ENCODE data around the gene DNAAF1. TPM values are rescaled to one million over a fixed set of nuclear protein-coding genes. Genes with fewer than 3 reads are reported as not detected.
A peak's percentile ranks its signal among the peaks of the same experiment; 100 is the strongest.

DNAAF1 gene
- polyA plus RNA-seq, 2 of the 4 experiments (the other 2 are of a cell fraction) = 0.13 to 0.14 TPM

- peaks cover 5% of the 10 kb centered on the region; the same call in 1 of the 3 replicates for H3K4me1 ChIP-seq
- no peak for TF ChIP-seq TP53 (CRISPR knock-in tag; IDR thresholded peaks at IDR 0.05)
- no peak for TF ChIP-seq USF2 (IDR thresholded peaks at IDR 0.05)
- no peak for TF ChIP-seq NPAS2 (CRISPR knock-in tag; IDR thresholded peaks at IDR 0.05; ENCODE audit: borderline replicate concordance)
- no peak for TF ChIP-seq KDM5A (IDR thresholded peaks at IDR 0.05)
- TF ChIP-seq, protein P1, sequence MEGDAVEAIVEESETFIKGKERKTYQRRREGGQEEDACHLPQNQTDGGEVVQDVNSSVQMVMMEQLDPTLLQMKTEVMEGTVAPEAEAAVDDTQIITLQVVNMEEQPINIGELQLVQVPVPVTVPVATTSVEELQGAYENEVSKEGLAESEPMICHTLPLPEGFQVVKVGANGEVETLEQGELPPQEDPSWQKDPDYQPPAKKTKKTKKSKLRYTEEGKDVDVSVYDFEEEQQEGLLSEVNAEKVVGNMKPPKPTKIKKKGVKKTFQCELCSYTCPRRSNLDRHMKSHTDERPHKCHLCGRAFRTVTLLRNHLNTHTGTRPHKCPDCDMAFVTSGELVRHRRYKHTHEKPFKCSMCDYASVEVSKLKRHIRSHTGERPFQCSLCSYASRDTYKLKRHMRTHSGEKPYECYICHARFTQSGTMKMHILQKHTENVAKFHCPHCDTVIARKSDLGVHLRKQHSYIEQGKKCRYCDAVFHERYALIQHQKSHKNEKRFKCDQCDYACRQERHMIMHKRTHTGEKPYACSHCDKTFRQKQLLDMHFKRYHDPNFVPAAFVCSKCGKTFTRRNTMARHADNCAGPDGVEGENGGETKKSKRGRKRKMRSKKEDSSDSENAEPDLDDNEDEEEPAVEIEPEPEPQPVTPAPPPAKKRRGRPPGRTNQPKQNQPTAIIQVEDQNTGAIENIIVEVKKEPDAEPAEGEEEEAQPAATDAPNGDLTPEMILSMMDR (IDR thresholded peaks at IDR 0.05) = no peak
- no peak for TF ChIP-seq ZFP36 (IDR thresholded peaks at IDR 0.05; ENCODE audit: borderline replicate concordance, partially characterized antibody)
- no peak for TF ChIP-seq POLR2AphosphoS2 (conservative IDR thresholded peaks at IDR 0.05; ENCODE audit: low read length)
- TF ChIP-seq RCOR1 (IDR thresholded peaks at IDR 0.05; ENCODE audit: low read depth, low read length) = no peak
- TF ChIP-seq BHLHE40 (IDR thresholded peaks at IDR 0.05; ENCODE audit: low read depth, low read length) = no peak
- TF ChIP-seq TFCP2L1 (CRISPR knock-in tag; IDR thresholded peaks at IDR 0.05) = no peak
- no peak for TF ChIP-seq REST (IDR thresholded peaks at IDR 0.05)
- no peak for TF ChIP-seq CHD2 (IDR thresholded peaks at IDR 0.05; ENCODE audit: low read length, partially characterized antibody)
- TF ChIP-seq RARB (CRISPR knock-in tag; IDR thresholded peaks at IDR 0.05) = no peak
- TF ChIP-seq JUNB (IDR thresholded peaks at IDR 0.05) = no peak
- TF ChIP-seq CBX8 (IDR thresholded peaks at IDR 0.05) = no peak
- TF ChIP-seq HDAC2 (IDR thresholded peaks at IDR 0.05) = no peak
- TF ChIP-seq CBX2 (IDR thresholded peaks at IDR 0.05; ENCODE audit: borderline replicate concordance, low read depth) = no peak
- TF ChIP-seq EHMT2 (IDR thresholded peaks at IDR 0.05; ENCODE audit: low read depth) = no peak
- TF ChIP-seq SREBF2 (IDR thresholded peaks at IDR 0.05) = no peak
- WGBS (ENCODE audit: missing lambda C conversion rate) = 94% methylated on average over 1 of the region's 1 CpG
- ATAC-seq (no peak), FAIRE-seq (no peak), DNase-seq (ENCODE audit: low read depth in 1 of 2, low spot score in 1 of 2) (no peak)
- H3K4me2 ChIP-seq = no peak overlapping the region
- POLR2A ChIA-PET = no interaction called here
- CTCF ChIA-PET = interaction anchor here (0.7 to 2.5 kb wide), 4 partner anchors 32 to 186 kb away, joined by 3 to 9 read pairs (median 6); partner anchors contain the start of gene TAF1C
- no peaks in the 10 kb centered on the region for H3K9me3 ChIP-seq
- H3K27ac ChIP-seq = no peak overlapping the region
- no peak overlapping the region for H3K4me3 ChIP-seq
Observed at GRCh38 chr16:84143081-84143480, 2.0 kb upstream of the DNAAF1 start.

- H3K9me3 ChIP-seq = no peaks in the 10 kb centered on the region
- peak overlapping the region; percentile 92 for H3K4me2 ChIP-seq
- no peak for FAIRE-seq
- H3K4me3 ChIP-seq = peak overlapping the region; percentile 82
- CTCF ChIA-PET = interaction anchor here (0.6 to 0.7 kb wide), 2 partner anchors 10 to 99 kb away, joined by 3 read pairs; no protein-coding TSS in a partner anchor
- no peak overlapping the region; a peak in 1 of 6 replicates for H3K27ac ChIP-seq
- POLR2A ChIA-PET = no interaction called here
- H3K4me1 ChIP-seq = peaks cover 5% of the 10 kb centered on the region; the same call in 1 of the 3 replicates
- no peak for TF ChIP-seq JUN (IDR thresholded peaks at IDR 0.05)
- no peak for ATAC-seq
- 86% methylated on average over 13 of the region's 13 CpGs for WGBS (ENCODE audit: missing lambda C conversion rate)
- no peak for DNase-seq (ENCODE audit: low read depth in 1 of 2, low spot score in 1 of 2)
Observed at GRCh38 chr16:84143784-84144199, 1.3 kb upstream of the DNAAF1 start.

Data from A549 (cell line).